ENCODE results near the gene ATG9B.

GRCh38 chr7:150968734-150969372, 55.4 kb downstream of the ATG9B start:
- TF ChIP-seq CTCF (IDR thresholded peaks at IDR 0.05) (no peak), POLR2A (IDR thresholded peaks at IDR 0.05) (no peak)

All from uterus (tissue), 2 donors.